ENCODE data around the gene ABHD12. TPM values are rescaled to one million over a fixed set of nuclear protein-coding genes. Genes with fewer than 3 reads are reported as not detected.
"Not testable (repeated sequence)": the region's sequence is repeated elsewhere in the genome, so short reads cannot be mapped to it uniquely, and the experiment has no call there.

Gene ABHD12
- total RNA-seq, 2 donors from 2014 or later = 12.5 to 22.7 TPM

GRCh38 chr20:25338112-25339023 is 52.3 kb downstream of the ABHD12 start:
- H3K4me3 Mint-ChIP-seq = no peak overlapping the region
- DNase-seq (no peak), ATAC-seq (no peak)
- H3K4me1 Mint-ChIP-seq = peaks cover 10% of the 10 kb centered on the region
- no peaks in the 10 kb centered on the region for H3K36me3 Mint-ChIP-seq (ENCODE audit: low read depth)
- H3K27ac Mint-ChIP-seq = peak overlapping the region; percentile 32
- no peaks in the 10 kb centered on the region for H3K9me3 ChIP-seq (ENCODE audit: control insufficient read depth, low read length, poor library complexity, severe bottlenecking)
- no peaks in the 10 kb centered on the region for H3K27me3 Mint-ChIP-seq

- Mint-ChIP-seq H3K36me3 (ENCODE audit: low read depth) (no peaks in the 10 kb centered on the region), H3K4me3 (no peak overlapping the region), H3K27me3 (no peaks in the 10 kb centered on the region), H3K4me1 (peaks cover 9% of the 10 kb centered on the region), H3K27ac (no peak overlapping the region)
- ATAC-seq (no peak), DNase-seq (no peak)
- no peaks in the 10 kb centered on the region for H3K9me3 ChIP-seq (ENCODE audit: control insufficient read depth, low read length, poor library complexity, severe bottlenecking)
Measured at GRCh38 chr20:25336561-25337422, 53.8 kb downstream of the ABHD12 start.

- not testable (repeated sequence) for H3K9me3 ChIP-seq (ENCODE audit: control insufficient read depth, low read length, poor library complexity, severe bottlenecking); H3K4me3 Mint-ChIP-seq; DNase-seq; ATAC-seq; H3K4me1 Mint-ChIP-seq; H3K27ac Mint-ChIP-seq; H3K27me3 Mint-ChIP-seq; H3K36me3 Mint-ChIP-seq (ENCODE audit: low read depth)
Measured at GRCh38 chr20:25334972-25335371, 55.7 kb downstream of the ABHD12 start.

GRCh38 chr20:25328954-25329498 is 61.6 kb downstream of the ABHD12 start:
- no peaks in the 10 kb centered on the region for H3K9me3 ChIP-seq (ENCODE audit: control insufficient read depth, low read length, poor library complexity, severe bottlenecking)
- peaks cover 11% of the 10 kb centered on the region for H3K4me1 Mint-ChIP-seq
- H3K27ac Mint-ChIP-seq = no peak overlapping the region
- H3K27me3 Mint-ChIP-seq = no peaks in the 10 kb centered on the region
- H3K4me3 Mint-ChIP-seq = no peak overlapping the region
- DNase-seq (no peak), ATAC-seq (no peak)
- H3K36me3 Mint-ChIP-seq (ENCODE audit: low read depth) = no peaks in the 10 kb centered on the region

GRCh38 chr20:25327521-25328235 is 63.0 kb downstream of the ABHD12 start:
- Mint-ChIP-seq H3K36me3 (ENCODE audit: low read depth) (peaks cover 2% of the 10 kb centered on the region), H3K4me1 (peaks cover 15% of the 10 kb centered on the region), H3K27me3 (no peaks in the 10 kb centered on the region), H3K27ac (no peak overlapping the region), H3K4me3 (no peak overlapping the region)
- no peak for DNase-seq
- no peak for ATAC-seq
- H3K9me3 ChIP-seq (ENCODE audit: control insufficient read depth, low read length, poor library complexity, severe bottlenecking) = no peaks in the 10 kb centered on the region

GRCh38 chr20:25325997-25326396 is 64.6 kb downstream of the ABHD12 start:
- Mint-ChIP-seq H3K27me3 (no peaks in the 10 kb centered on the region), H3K4me3 (no peak overlapping the region), H3K4me1 (peaks cover 13% of the 10 kb centered on the region), H3K36me3 (ENCODE audit: low read depth) (peaks cover 4% of the 10 kb centered on the region), H3K27ac (no peak overlapping the region)
- H3K9me3 ChIP-seq (ENCODE audit: control insufficient read depth, low read length, poor library complexity, severe bottlenecking) = no peaks in the 10 kb centered on the region
- ATAC-seq (no peak), DNase-seq (no peak)

- no peaks in the 10 kb centered on the region for H3K9me3 ChIP-seq (ENCODE audit: control insufficient read depth, low read length, poor library complexity, severe bottlenecking)
- Mint-ChIP-seq H3K27me3 (no peaks in the 10 kb centered on the region), H3K36me3 (ENCODE audit: low read depth) (peaks cover 4% of the 10 kb centered on the region), H3K4me1 (peaks cover 10% of the 10 kb centered on the region), H3K4me3 (peak overlapping the region; percentile 22), H3K27ac (peak overlapping the region; percentile 85)
- DNase-seq (no peak), ATAC-seq (no peak)
Measured at GRCh38 chr20:25325073-25325472, 65.6 kb downstream of the ABHD12 start.

GRCh38 chr20:25324412-25324811 is 66.2 kb downstream of the ABHD12 start:
- no peak overlapping the region for H3K4me3 Mint-ChIP-seq
- DNase-seq (no peak), ATAC-seq (peak; percentile 21)
- no peaks in the 10 kb centered on the region for H3K27me3 Mint-ChIP-seq
- peak overlapping the region; percentile 85 for H3K27ac Mint-ChIP-seq
- peaks cover 4% of the 10 kb centered on the region for H3K36me3 Mint-ChIP-seq (ENCODE audit: low read depth)
- no peaks in the 10 kb centered on the region for H3K9me3 ChIP-seq (ENCODE audit: control insufficient read depth, low read length, poor library complexity, severe bottlenecking)
- H3K4me1 Mint-ChIP-seq = peaks cover 11% of the 10 kb centered on the region

- no peak for ATAC-seq
- H3K9me3 ChIP-seq (ENCODE audit: control insufficient read depth, low read length, poor library complexity, severe bottlenecking) = no peaks in the 10 kb centered on the region
- Mint-ChIP-seq H3K4me3 (no peak overlapping the region), H3K27me3 (no peaks in the 10 kb centered on the region), H3K27ac (peak overlapping the region; percentile 85), H3K4me1 (peaks cover 11% of the 10 kb centered on the region), H3K36me3 (ENCODE audit: low read depth) (peaks cover 4% of the 10 kb centered on the region)
- DNase-seq = no peak
Measured at GRCh38 chr20:25323496-25324246, 67.0 kb downstream of the ABHD12 start.

- Mint-ChIP-seq H3K4me1 (peaks cover 14% of the 10 kb centered on the region), H3K27ac (no peak overlapping the region), H3K27me3 (no peaks in the 10 kb centered on the region), H3K36me3 (ENCODE audit: low read depth) (peaks cover 4% of the 10 kb centered on the region), H3K4me3 (no peak overlapping the region)
- ATAC-seq (no peak), DNase-seq (no peak)
- H3K9me3 ChIP-seq (ENCODE audit: control insufficient read depth, low read length, poor library complexity, severe bottlenecking) = no peaks in the 10 kb centered on the region
Measured at GRCh38 chr20:25321991-25322390, 68.6 kb downstream of the ABHD12 start.

GRCh38 chr20:25321262-25321831 is 69.3 kb downstream of the ABHD12 start:
- H3K4me1 Mint-ChIP-seq = peaks cover 14% of the 10 kb centered on the region
- H3K27me3 Mint-ChIP-seq = no peaks in the 10 kb centered on the region
- no peaks in the 10 kb centered on the region for H3K9me3 ChIP-seq (ENCODE audit: control insufficient read depth, low read length, poor library complexity, severe bottlenecking)
- no peak overlapping the region for H3K4me3 Mint-ChIP-seq
- DNase-seq = no peak
- peak overlapping the region; percentile 60 for H3K27ac Mint-ChIP-seq
- H3K36me3 Mint-ChIP-seq (ENCODE audit: low read depth) = peaks cover 4% of the 10 kb centered on the region
- ATAC-seq = no peak
